Mammary epithelial cell (primary cell): ENCODE data around the gene ZFP36L1.

ENCODE experiments used
- EZH2 ChIP-seq: IDR thresholded peaks from 2 replicates; pipeline ENCODE4 v1.6.1; 2012; ENCODE audit warnings: low read length, inconsistent platforms, borderline replicate concordance
- TF ChIP-seq, protein P1 (sequence below), 2 donors: IDR thresholded peaks in 1 of 2; conservative IDR thresholded peaks in 1 of 2; 2 replicates each; pipeline ENCODE4 v1.5.1; 2011 to 2012; ENCODE audit warnings: inconsistent platforms in 2 of 2, low read length in 2 of 2, mild to moderate bottlenecking in 2 of 2, control low read depth in 1 of 2, low read depth in 1 of 2; ENCODE audit not compliant: insufficient read depth in 1 of 2; ENCODE audit errors: extremely low read depth in 1 of 2

DNA sequence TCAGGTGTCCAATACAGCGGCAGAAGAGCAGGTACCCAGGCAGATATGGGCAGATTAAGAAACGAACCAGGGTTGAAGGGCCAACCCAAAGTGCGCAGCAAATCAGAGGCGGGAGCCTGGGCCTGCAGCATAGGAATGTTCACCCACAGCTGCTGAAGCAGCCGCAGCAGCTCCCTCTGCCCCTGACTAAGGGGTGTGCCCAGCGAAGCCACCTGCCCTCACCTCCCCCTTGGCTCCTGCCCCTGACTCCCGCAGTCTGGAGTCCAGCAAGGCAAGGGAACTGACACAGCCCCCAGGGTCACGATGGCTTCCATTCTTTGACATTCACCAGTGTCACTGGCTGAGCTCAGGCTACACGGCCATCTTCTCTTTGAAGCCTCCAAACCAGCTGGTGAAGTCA, 27.3 kb upstream of the ZFP36L1 start:
- TF ChIP-seq, protein P1, sequence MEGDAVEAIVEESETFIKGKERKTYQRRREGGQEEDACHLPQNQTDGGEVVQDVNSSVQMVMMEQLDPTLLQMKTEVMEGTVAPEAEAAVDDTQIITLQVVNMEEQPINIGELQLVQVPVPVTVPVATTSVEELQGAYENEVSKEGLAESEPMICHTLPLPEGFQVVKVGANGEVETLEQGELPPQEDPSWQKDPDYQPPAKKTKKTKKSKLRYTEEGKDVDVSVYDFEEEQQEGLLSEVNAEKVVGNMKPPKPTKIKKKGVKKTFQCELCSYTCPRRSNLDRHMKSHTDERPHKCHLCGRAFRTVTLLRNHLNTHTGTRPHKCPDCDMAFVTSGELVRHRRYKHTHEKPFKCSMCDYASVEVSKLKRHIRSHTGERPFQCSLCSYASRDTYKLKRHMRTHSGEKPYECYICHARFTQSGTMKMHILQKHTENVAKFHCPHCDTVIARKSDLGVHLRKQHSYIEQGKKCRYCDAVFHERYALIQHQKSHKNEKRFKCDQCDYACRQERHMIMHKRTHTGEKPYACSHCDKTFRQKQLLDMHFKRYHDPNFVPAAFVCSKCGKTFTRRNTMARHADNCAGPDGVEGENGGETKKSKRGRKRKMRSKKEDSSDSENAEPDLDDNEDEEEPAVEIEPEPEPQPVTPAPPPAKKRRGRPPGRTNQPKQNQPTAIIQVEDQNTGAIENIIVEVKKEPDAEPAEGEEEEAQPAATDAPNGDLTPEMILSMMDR (conservative IDR thresholded peaks at IDR 0.05 in 1 of 2, IDR thresholded peaks at IDR 0.05 in 1 of 2; ENCODE audit: extremely low read depth in 1 of 2, insufficient read depth in 1 of 2, low read depth in 1 of 2, low read length in 2 of 2), result no peak
- TF ChIP-seq EZH2, result no peak
